Naive thymus-derived CD4-positive, alpha-beta T cell (primary cell): ENCODE measurements around the gene DDX18. TPM values are rescaled to one million over a fixed set of nuclear protein-coding genes. Genes with fewer than 3 reads are reported as not detected.

Experiments
- ATAC-seq: fragments of 150-1000 bp; cut with Tn5 transposase; 2 replicates; pipeline ENCODE4 v1.10.0; 2021; ENCODE audit warnings: mild to moderate bottlenecking, moderate library complexity
- CTCF ChIA-PET: fragments of 350-600 bp; sonication (Branson Sonifier 250); formaldehyde crosslinking; loops from one replicate; lab custom pipeline; 2021; ENCODE audit warnings: antibody characterized with exemption; lab: Charles Lee
- POLR2A ChIA-PET: fragments of 350-600 bp; sonication (Branson Sonifier 250); formaldehyde crosslinking; loops from one replicate; lab custom pipeline; 2021; ENCODE audit warnings: antibody characterized with exemption, inconsistent platforms; lab: Charles Lee
- DNase-seq, 9 donors: peaks; one replicate each; pipeline versions ENCODE4 v3.0.0 to v3.0.0-alpha.2; 2020 to 2022; ENCODE audit warnings: mixed read lengths in 1 of 9
- H3K27ac ChIP-seq: one replicate; pipeline ENCODE4 v1.7.0; 2013; ENCODE audit warnings: mild to moderate bottlenecking, low read depth, low read length, moderate library complexity
- H3K27me3 ChIP-seq, 2 donors: one replicate each; pipeline ENCODE4 v1.7.0; 2013; ENCODE audit warnings: low read length in 2 of 2, mild to moderate bottlenecking in 2 of 2, moderate library complexity in 2 of 2; ENCODE audit not compliant: control insufficient read depth in 2 of 2, insufficient read depth in 2 of 2
- H3K36me3 ChIP-seq, 3 experiments: 1 replicate in 2 of 3; 2 replicates in 1 of 3; pipeline ENCODE4 v1.7.0; 2013; ENCODE audit warnings: low read length in 3 of 3, mild to moderate bottlenecking in 3 of 3, moderate library complexity in 1 of 3; ENCODE audit not compliant: insufficient read depth in 3 of 3, control insufficient read depth in 2 of 3
- H3K4me1 ChIP-seq, 2 donors: one replicate each; pipeline ENCODE4 v1.7.0; 2013; ENCODE audit warnings: low read length in 2 of 2, mild to moderate bottlenecking in 2 of 2, moderate library complexity in 1 of 2; ENCODE audit not compliant: control insufficient read depth in 2 of 2, insufficient read depth in 2 of 2
- H3K4me3 ChIP-seq: 2 replicates; pipeline ENCODE4 v1.7.0; 2013; ENCODE audit warnings: mild to moderate bottlenecking, low read length
- H3K9me3 ChIP-seq, 3 experiments: 1 replicate in 2 of 3; 2 replicates in 1 of 3; pipeline ENCODE4 v1.7.0; 2013; ENCODE audit warnings: low read length in 3 of 3; ENCODE audit not compliant: control insufficient read depth in 2 of 3
- H3K27ac Mint-ChIP-seq, 9 donors: one replicate each; pipeline ENCODE4 v1.8.0; 2020 to 2022; ENCODE audit warnings: mixed read lengths in 9 of 9, mild to moderate bottlenecking in 8 of 9, moderate library complexity in 5 of 9, inconsistent platforms in 2 of 9
- H3K27me3 Mint-ChIP-seq, 5 donors: one replicate each; pipeline ENCODE4 v1.8.0; 2021 to 2022; ENCODE audit warnings: mixed read lengths in 5 of 5, mild to moderate bottlenecking in 1 of 5
- H3K36me3 Mint-ChIP-seq, 5 donors: one replicate each; pipeline ENCODE4 v1.8.0; 2020 to 2022; ENCODE audit warnings: mixed read lengths in 5 of 5, mild to moderate bottlenecking in 3 of 5, inconsistent platforms in 1 of 5
- H3K4me1 Mint-ChIP-seq, 7 donors: one replicate each; pipeline ENCODE4 v1.8.0; 2020 to 2022; ENCODE audit warnings: mixed read lengths in 7 of 7, mild to moderate bottlenecking in 3 of 7, inconsistent platforms in 1 of 7
- H3K4me3 Mint-ChIP-seq, 10 donors: one replicate each; pipeline ENCODE4 v1.8.0; 2020 to 2022; ENCODE audit warnings: mild to moderate bottlenecking in 10 of 10, mixed read lengths in 10 of 10, moderate library complexity in 6 of 10, inconsistent platforms in 2 of 10
- H3K9me3 Mint-ChIP-seq, 11 donors: one replicate each; pipeline ENCODE4 v1.8.0; 2020 to 2022; ENCODE audit warnings: mixed read lengths in 11 of 11, mild to moderate bottlenecking in 4 of 11, inconsistent platforms in 1 of 11, moderate library complexity in 1 of 11
- intact Hi-C, 2 donors: fragments of 100-400 bp; cut with micrococcal nuclease; formaldehyde crosslinking; loops; one replicate each; pipeline ENCODE4 v1.15.1; 2023
- polyA plus RNA-seq, 2 donors: library from polyadenylated mRNA; unstranded; fragments of 300-500 nt; fragmentation: Illumina TruSeq; gene quantifications; one replicate each; pipeline ENCODE4 v1.2.3, GENCODE V29; 2021
- total RNA-seq, 6 experiments: library from RNA in 5 of 6; stranded (reverse) in 5 of 6; gene quantifications; 1 replicate in 5 of 6; 2 replicates in 1 of 6; pipeline ENCODE4 v1.2.3 and lab custom pipeline; 2021 to 2026

The DDX18 gene
- 100 to 1,000 TPM in 4 of 5 experiments, 10 to 100 TPM in 1; 86.9 to 133 (median 111) TPM for total RNA-seq
- polyA plus RNA-seq, result 10 to 100 TPM; 43.9 to 45.6 TPM
- 140 reads per million, percentile 89 among the genes with 10 or more reads in this experiment for total RNA-seq (lab: John Stamatoyannopoulos, UW)

GRCh38 chr2:117814417-117815264 lies at the start of gene DDX18:
Gene DDX18, plus strand, starts transcription at chr2:117814691. Its CDS starts 87 bp downstream, at chr2:117814778.
- Histone ChIP-seq H3K4me3 (peak within 1 kb of the TSS; percentile 79), H3K27me3 (no peaks in the 10 kb centered on the region), H3K27ac (peak within 1 kb of the TSS; percentile 96), H3K9me3 (no peaks in the 10 kb centered on the region), H3K4me1 (peaks cover 14 to 24% of the 10 kb centered on the region in 2 donors), H3K36me3 (peaks cover 12 to 25% (median 13%) of the 10 kb centered on the region in 3 experiments)
- intact Hi-C loops, result loop anchor here (1.0 to 10.0 kb wide), 13 partner anchors 22 to 1860 kb away; partner anchors contain the start of genes C2orf76 (in 2 of the 2), CCDC93 (in 2 of the 2), DBI (in 2 of the 2) and INSIG2 (in 2 of the 2)
- Mint-ChIP-seq H3K4me3 (peak within 1 kb of the TSS; percentile 88 to 95 (median 93)), H3K27ac (peak within 1 kb of the TSS; percentile 94 to 100 (median 98)), H3K4me1 (peaks cover 26 to 59% (median 52%) of the 10 kb centered on the region in 7 donors), H3K9me3 (peaks cover 0 to 5% (median 0%) of the 10 kb centered on the region in 11 donors), H3K36me3 (peaks cover 8 to 33% (median 20%) of the 10 kb centered on the region in 5 donors), H3K27me3 (peaks cover 0 to 8% (median 0%) of the 10 kb centered on the region in 5 donors)
- ATAC-seq, result peak; percentile 94
- DNase-seq, result peak; percentile 91 to 99 (median 99)
- CTCF ChIA-PET, result interaction anchor here (0.7 to 2.1 kb wide), 10 partner anchors 13 to 1861 kb away, joined by 3 to 9 read pairs (median 4); partner anchors contain the start of gene INSIG2
- POLR2A ChIA-PET, result interaction anchor here (0.8 to 2.4 kb wide), 9 partner anchors 12 to 496 kb away, joined by 3 to 7 read pairs (median 4); partner anchors contain the start of genes CCDC93 and INSIG2

- no peak overlapping the region for H3K27ac ChIP-seq
- ChIA-PET CTCF (interaction anchor here (1.1 kb wide), 1 partner anchor 83 kb away, joined by 3 read pairs; no protein-coding TSS in a partner anchor), POLR2A (no interaction called here)
- H3K4me1 ChIP-seq, result no peaks in the 10 kb centered on the region
- Mint-ChIP-seq H3K36me3 (peaks cover 0 to 5% (median 0%) of the 10 kb centered on the region in 5 donors), H3K27me3 (peaks cover 0 to 27% (median 19%) of the 10 kb centered on the region in 5 donors), H3K4me1 (no peaks in the 10 kb centered on the region), H3K4me3 (no peak overlapping the region), H3K27ac (no peak overlapping the region), H3K9me3 (peaks cover 0 to 18% (median 2%) of the 10 kb centered on the region in 11 donors)
- ATAC-seq (no peak), DNase-seq (no peak)
- no peaks in the 10 kb centered on the region for H3K36me3 ChIP-seq
- no peaks in the 10 kb centered on the region for H3K9me3 ChIP-seq
- no peaks in the 10 kb centered on the region for H3K27me3 ChIP-seq
- intact Hi-C loops, result no loop called here
- no peak overlapping the region for H3K4me3 ChIP-seq
Observed at GRCh38 chr2:117770730-117771129, 43.8 kb upstream of the DDX18 start.

GRCh38 chr2:117771969-117772630 lies 42.4 kb upstream of the DDX18 start:
- H3K9me3 Mint-ChIP-seq, result peaks cover 0 to 18% (median 2%) of the 10 kb centered on the region in 11 donors
- DNase-seq (no peak), ATAC-seq (no peak)
- peaks cover 0 to 5% (median 0%) of the 10 kb centered on the region in 5 donors for H3K36me3 Mint-ChIP-seq
- no peak overlapping the region for H3K27ac ChIP-seq
- no peak overlapping the region for H3K27ac Mint-ChIP-seq
- H3K27me3 Mint-ChIP-seq, result peaks cover 0 to 36% (median 22%) of the 10 kb centered on the region in 5 donors
- POLR2A ChIA-PET, result no interaction called here
- intact Hi-C loops, result no loop called here
- H3K4me3 ChIP-seq, result no peak overlapping the region
- CTCF ChIA-PET, result interaction anchor here (1.1 kb wide), 1 partner anchor 81 kb away, joined by 3 read pairs; no protein-coding TSS in a partner anchor
- no peaks in the 10 kb centered on the region for H3K27me3 ChIP-seq
- H3K4me1 ChIP-seq, result no peaks in the 10 kb centered on the region
- H3K4me1 Mint-ChIP-seq, result no peaks in the 10 kb centered on the region
- no peaks in the 10 kb centered on the region for H3K9me3 ChIP-seq
- H3K4me3 Mint-ChIP-seq, result no peak overlapping the region
- H3K36me3 ChIP-seq, result no peaks in the 10 kb centered on the region

- intact Hi-C loops, result no loop called here
- H3K27ac ChIP-seq, result no peak overlapping the region
- POLR2A ChIA-PET, result no interaction called here
- no peak for DNase-seq
- peaks cover 0 to 34% (median 20%) of the 10 kb centered on the region in 5 donors for H3K27me3 Mint-ChIP-seq
- ATAC-seq, result no peak
- no peaks in the 10 kb centered on the region for H3K36me3 ChIP-seq
- CTCF ChIA-PET, result no interaction called here
- no peaks in the 10 kb centered on the region for H3K9me3 ChIP-seq
- no peaks in the 10 kb centered on the region for H3K27me3 ChIP-seq
- no peak overlapping the region for H3K27ac Mint-ChIP-seq
- no peak overlapping the region for H3K4me3 ChIP-seq
- H3K9me3 Mint-ChIP-seq, result peaks cover 0 to 16% (median 3%) of the 10 kb centered on the region in 11 donors
- no peaks in the 10 kb centered on the region for H3K4me1 Mint-ChIP-seq
- no peak overlapping the region for H3K4me3 Mint-ChIP-seq
- H3K36me3 Mint-ChIP-seq, result peaks cover 0 to 5% (median 0%) of the 10 kb centered on the region in 5 donors
- no peaks in the 10 kb centered on the region for H3K4me1 ChIP-seq
Observed at GRCh38 chr2:117774716-117775115, 39.8 kb upstream of the DDX18 start.

- Histone ChIP-seq H3K9me3 (no peaks in the 10 kb centered on the region), H3K27me3 (no peaks in the 10 kb centered on the region), H3K36me3 (no peaks in the 10 kb centered on the region), H3K27ac (no peak overlapping the region), H3K4me1 (no peaks in the 10 kb centered on the region), H3K4me3 (no peak overlapping the region)
- intact Hi-C loops, result no loop called here
- ATAC-seq, result no peak
- Mint-ChIP-seq H3K27ac (no peak overlapping the region), H3K27me3 (peaks cover 0 to 24% (median 12%) of the 10 kb centered on the region in 5 donors), H3K4me3 (no peak overlapping the region), H3K36me3 (peaks cover 0 to 4% (median 0%) of the 10 kb centered on the region in 5 donors), H3K9me3 (peaks cover 0 to 14% (median 4%) of the 10 kb centered on the region in 11 donors), H3K4me1 (no peaks in the 10 kb centered on the region)
- ChIA-PET POLR2A (no interaction called here), CTCF (no interaction called here)
- no peak for DNase-seq
Observed at GRCh38 chr2:117775703-117776219, 38.7 kb upstream of the DDX18 start.

- POLR2A ChIA-PET, result no interaction called here
- no peak overlapping the region for H3K27ac ChIP-seq
- H3K9me3 ChIP-seq, result no peaks in the 10 kb centered on the region
- CTCF ChIA-PET, result no interaction called here
- Mint-ChIP-seq H3K4me1 (no peaks in the 10 kb centered on the region), H3K9me3 (peaks cover 0 to 9% (median 6%) of the 10 kb centered on the region in 11 donors), H3K27me3 (peaks cover 0 to 18% (median 9%) of the 10 kb centered on the region in 5 donors), H3K4me3 (no peak overlapping the region), H3K36me3 (peaks cover 0 to 6% (median 0%) of the 10 kb centered on the region in 5 donors), H3K27ac (no peak overlapping the region)
- no peaks in the 10 kb centered on the region for H3K27me3 ChIP-seq
- intact Hi-C loops, result no loop called here
- no peaks in the 10 kb centered on the region for H3K36me3 ChIP-seq
- ATAC-seq, result no peak
- no peaks in the 10 kb centered on the region for H3K4me1 ChIP-seq
- no peak overlapping the region for H3K4me3 ChIP-seq
- no peak for DNase-seq
Observed at GRCh38 chr2:117776888-117777287, 37.6 kb upstream of the DDX18 start.
